IPS DF 19.7 (cell line): ENCODE results near the gene NTMT1.
"Not testable (repeated sequence)": the region's sequence is repeated elsewhere in the genome, so short reads cannot be mapped to it uniquely, and the experiment has no call there.

Source experiments
- DNase-seq: peaks from one replicate; pipeline ENCODE4 v3.0.0-alpha.2; 2013; ENCODE audit warnings: low read depth, low spot score

NTMT1 gene

GRCh38 chr9:129654554-129655040 is 28.6 kb downstream of the NTMT1 start:
- DNase-seq: no peak

DNA sequence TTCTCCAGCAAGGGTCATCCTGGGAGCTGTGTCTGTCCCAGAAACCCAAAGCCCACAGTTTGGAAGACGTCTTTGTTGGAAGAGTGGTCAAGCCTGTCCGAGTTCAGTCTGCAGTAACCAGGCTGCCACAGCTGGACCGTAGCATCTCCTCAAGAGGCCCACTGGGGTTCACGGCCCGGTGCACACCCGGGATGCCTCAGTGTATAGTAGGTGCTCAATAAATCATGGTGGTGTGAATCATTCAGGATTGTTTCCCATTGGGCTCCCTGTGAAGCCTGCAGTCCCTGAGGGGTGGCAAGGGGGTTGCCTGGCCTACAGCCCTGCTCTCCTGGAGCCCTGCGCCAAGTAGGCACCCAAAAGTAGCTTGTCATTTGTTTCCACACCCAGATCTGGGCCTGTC is 29.2 kb downstream of the NTMT1 start:
- DNase-seq: no peak

GRCh38 chr9:129655696-129656095 is 29.7 kb downstream of the NTMT1 start:
- DNase-seq: no peak

DNA sequence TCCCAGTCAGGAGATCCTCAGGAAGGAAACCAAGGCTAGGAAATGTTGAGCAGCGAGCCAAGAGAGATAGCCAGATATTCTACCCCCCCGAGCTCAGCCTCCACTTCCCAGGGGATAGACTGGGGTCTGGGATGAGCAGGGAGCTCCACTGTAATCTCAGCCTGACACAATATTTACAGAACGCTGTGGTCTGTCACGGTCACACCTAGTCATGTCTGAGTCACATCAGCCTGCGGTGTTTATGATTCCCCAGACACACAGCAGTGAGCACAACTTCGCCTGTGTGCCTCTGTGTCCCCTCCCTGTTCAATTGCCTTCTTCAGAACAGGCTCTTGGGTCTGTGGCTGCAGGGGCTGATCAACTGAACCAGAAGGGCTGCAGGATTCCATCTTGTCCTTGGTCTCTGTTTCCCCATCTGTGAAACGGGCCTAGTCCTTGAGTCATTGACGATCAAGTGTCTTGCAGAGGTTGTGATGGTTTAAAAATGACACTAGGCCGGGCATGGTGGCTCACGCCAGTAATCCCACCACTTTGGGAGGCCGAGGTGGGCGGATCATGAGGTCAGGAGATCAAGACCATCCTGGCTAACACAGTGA is 30.9 kb downstream of the NTMT1 start:
- DNase-seq: no peak

GRCh38 chr9:129661029-129661428 is 35.1 kb downstream of the NTMT1 start:
- DNase-seq: no peak

- not testable (repeated sequence) for DNase-seq
Measured at GRCh38 chr9:129662239-129662638, 36.3 kb downstream of the NTMT1 start.

- DNase-seq: no peak
Measured at GRCh38 chr9:129664746-129665388, 38.9 kb downstream of the NTMT1 start.

- DNase-seq: no peak
Measured at GRCh38 chr9:129665389-129665775, 39.4 kb downstream of the NTMT1 start, which contains the start of gene PRRX2. TSS of gene PRRX2 (plus strand) at chr9:129665647. CDS start at chr9:129665868, 221 bp downstream.

- DNase-seq: no peak
Measured at GRCh38 chr9:129665814-129666520, 40.0 kb downstream of the NTMT1 start.

DNA sequence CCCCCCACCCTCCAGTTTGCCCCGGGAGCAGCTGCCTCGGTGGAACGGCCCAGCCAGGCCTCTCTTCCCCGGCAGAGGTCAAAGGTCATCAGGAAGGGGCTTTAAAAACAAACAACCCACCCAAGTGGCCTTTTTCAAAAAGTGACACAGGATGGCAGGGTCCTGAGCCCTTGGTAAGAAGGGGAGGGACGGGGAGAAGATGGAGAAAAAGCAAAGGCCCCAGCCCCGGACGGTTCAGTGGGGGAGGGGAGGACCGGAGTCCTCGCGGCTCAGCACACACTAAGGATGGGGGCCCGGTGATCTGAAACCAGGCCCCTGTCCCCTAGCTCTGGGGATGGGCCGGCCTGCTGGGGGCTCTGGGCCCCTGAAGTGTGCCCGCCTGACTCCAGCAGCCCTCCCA is 40.6 kb downstream of the NTMT1 start:
- DNase-seq: no peak

DNA sequence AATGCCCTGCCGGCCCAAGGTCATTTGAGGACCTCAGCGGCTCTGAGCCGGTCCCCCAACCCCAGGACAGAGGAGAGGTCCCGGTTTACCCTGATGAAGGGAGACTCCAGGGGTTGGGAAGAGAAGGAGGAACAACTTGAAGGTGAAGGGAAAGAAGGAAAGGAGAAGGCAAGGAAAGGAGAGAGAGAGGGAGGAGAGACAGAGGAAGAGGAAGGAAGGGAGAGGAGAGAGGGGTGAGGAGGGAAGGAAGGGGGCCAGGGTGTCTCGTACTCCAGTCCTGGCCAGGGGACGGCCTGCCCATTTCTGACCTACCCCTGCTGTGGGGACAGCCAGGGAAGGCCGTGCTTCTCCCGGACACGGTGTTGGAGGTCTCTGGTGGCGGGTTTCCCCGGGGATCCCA is 41.4 kb downstream of the NTMT1 start:
- no peak for DNase-seq

DNA sequence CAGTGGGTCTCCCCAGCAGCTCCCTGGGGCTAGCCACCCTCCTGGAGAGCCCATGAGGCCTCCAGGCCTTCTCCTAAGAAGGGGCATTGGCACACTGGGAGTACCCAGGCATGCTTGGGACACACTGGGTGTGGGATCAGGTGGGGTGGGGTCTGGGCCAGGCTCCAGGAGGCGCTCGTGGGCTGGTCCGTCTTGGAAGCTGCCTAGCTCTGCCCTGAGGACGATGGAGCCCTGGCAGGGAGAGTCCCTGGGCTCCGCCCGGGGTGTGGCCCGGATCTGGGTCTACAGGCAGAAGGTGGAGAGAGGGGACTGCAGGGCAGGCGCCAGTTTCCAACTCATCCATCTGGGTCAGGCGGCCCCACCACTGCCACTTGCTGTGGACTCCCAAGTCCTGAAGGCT is 41.9 kb downstream of the NTMT1 start:
- no peak for DNase-seq

GRCh38 chr9:129669141-129669718 is 43.3 kb downstream of the NTMT1 start:
- DNase-seq: no peak

GRCh38 chr9:129669946-129670345 is 44.0 kb downstream of the NTMT1 start:
- no peak for DNase-seq

GRCh38 chr9:129671065-129671464 is 45.1 kb downstream of the NTMT1 start:
- no peak for DNase-seq

- DNase-seq: no peak
Measured at GRCh38 chr9:129671519-129671918, 45.6 kb downstream of the NTMT1 start.

GRCh38 chr9:129672702-129673101 is 46.7 kb downstream of the NTMT1 start:
- no peak for DNase-seq

GRCh38 chr9:129673602-129674001 is 47.6 kb downstream of the NTMT1 start:
- DNase-seq: no peak

DNA sequence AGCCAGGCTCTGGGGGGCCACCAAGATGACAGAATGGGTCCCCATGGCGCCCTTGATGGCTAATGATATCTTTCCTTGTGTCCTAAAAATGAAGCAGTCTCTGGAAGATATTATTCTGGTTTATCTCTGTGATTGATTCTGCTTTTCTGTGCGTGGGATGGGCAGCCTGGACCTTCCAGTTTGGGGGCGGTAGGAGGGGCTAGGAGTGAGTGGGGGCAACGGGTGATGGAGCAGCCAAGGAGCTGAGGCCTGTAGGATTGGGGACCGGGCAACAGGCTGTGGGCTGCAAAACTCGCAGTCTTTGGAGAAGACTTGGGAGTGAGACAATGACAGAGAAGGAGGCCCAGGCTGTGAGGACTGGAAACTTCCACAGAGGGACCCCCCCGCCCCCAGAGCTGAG is 48.3 kb downstream of the NTMT1 start:
- DNase-seq: no peak

DNA sequence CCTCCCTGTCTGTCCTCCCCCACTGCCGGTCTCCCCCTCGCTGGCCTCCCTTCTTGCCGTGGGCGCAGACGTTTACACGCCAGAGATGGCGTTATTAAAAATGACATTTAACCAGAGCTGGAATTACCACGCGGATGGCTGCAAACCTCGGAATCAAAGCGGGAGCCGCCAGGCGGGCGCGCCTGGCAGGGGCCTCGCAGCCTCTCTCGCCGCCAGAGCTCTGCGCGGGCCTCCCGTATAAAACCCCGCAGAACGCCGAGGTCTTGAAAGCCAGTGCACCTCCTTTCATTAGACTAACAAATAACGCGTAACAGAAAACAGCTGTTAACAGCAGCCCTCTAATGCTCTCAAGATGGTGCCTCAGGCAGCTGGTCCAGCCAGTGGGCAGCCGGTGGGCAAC is 49.7 kb downstream of the NTMT1 start:
- DNase-seq: no peak

- no peak for DNase-seq
Measured at GRCh38 chr9:129676287-129676686, 50.3 kb downstream of the NTMT1 start.

DNA sequence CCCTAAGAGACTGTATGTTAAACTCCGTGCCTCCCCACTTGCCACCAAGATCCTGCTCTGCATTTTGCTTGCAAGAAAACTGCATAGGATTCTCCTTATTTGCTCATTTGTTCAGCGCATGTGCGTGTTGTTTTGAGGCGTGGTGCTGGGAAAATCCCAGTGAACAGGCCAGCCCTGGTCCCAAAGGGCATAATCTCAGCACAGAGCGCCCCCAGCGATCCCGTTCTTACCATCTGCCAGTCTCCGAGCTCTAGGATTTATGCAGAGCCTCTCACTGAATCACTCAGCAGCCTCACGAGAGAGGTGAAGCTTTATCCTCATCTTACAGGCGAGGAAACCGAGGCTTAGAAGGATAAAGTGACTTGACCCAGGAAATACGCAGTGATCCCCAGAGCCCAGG is 51.0 kb downstream of the NTMT1 start:
- no peak for DNase-seq

- no peak for DNase-seq
Measured at GRCh38 chr9:129677456-129677855, 51.5 kb downstream of the NTMT1 start.
